ENCODE results near the gene C22orf42.
"Not testable (repeated sequence)": the region's sequence is repeated elsewhere in the genome, so short reads cannot be mapped to it uniquely, and the experiment has no call there.

Gene C22orf42

GRCh38 chr22:32191021-32191420 is 31.9 kb upstream of the C22orf42 start:
- DNase-seq (ENCODE audit: low read depth in 2 of 2, low spot score in 1 of 2) = not testable (repeated sequence)

- no peak for DNase-seq (ENCODE audit: low read depth in 2 of 2, low spot score in 1 of 2)
Measured at GRCh38 chr22:32185821-32186220, 26.7 kb upstream of the C22orf42 start.

GRCh38 chr22:32183625-32184024 is 24.5 kb upstream of the C22orf42 start:
- DNase-seq (ENCODE audit: low read depth in 2 of 2, low spot score in 1 of 2) = no peak

DNA sequence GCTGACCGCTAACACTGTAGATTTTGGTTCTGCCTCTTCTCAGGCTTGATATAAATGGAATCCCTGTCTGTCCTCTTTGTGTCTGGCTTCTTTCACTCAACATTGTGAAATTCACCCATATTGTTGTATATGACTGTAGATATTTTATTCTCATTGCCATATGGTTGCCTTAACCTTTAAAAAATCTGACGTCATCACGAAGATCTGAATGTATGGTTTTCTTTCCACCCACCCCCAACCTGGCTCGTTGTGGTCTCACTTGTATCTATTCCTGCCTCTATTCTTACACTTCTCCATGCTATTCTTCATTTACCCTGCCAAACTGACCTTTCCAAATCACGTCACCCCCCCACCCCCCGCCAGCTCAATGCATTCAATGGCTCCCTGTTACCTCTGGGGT is 21.9 kb upstream of the C22orf42 start:
- DNase-seq (ENCODE audit: low read depth in 2 of 2, low spot score in 1 of 2) = no peak

DNA sequence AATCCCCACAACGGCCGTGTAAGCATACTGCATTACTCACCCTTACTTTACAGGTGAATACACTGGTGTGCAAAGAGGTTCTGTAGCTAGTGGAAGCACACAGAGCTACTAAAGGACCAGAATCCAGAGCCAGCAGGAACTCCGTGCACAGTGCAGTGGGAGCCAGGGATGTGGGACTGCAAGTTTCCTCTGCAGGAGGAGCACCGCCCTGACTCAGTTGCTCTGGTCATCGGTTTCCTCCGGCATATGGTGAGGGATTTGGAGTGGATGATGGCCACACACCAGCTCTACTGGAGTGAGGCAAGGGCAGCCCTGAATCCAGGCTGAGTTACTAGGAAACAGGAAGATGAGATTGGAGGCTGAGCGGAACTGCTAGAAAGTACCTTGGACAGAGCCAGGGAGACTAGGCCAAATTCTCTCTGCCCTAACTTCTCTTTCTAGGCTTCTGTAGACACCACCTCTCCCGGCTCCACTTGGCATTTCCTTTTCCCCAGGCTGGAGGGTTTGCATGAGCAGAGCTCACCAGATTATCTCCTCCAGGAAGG is 18.2 kb upstream of the C22orf42 start:
- DNase-seq (ENCODE audit: low read depth in 2 of 2, low spot score in 1 of 2) = no peak

GRCh38 chr22:32175683-32176644 is 16.9 kb upstream of the C22orf42 start:
- no peak for DNase-seq (ENCODE audit: low read depth in 2 of 2, low spot score in 1 of 2)

GRCh38 chr22:32175115-32175514 is 16.0 kb upstream of the C22orf42 start:
- no peak for DNase-seq (ENCODE audit: low read depth in 2 of 2, low spot score in 1 of 2)

DNA sequence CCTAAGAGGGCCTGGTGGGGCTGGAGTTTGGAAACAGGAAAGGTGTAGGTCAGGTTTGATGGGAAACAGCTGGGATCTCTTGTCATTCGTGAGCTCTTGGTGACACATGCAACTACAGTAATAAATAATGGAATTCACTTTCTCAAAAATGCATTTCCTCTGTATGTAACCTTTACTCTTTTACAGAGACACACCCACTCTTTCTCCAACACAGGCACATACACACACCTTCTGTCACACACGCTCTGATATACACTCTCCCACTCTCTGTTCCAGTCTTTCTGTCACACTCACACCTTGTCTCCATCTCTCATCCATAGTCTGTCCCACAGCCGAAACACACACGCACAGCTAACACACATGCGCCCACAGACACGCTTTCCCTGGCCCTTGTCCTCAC is 6.6 kb upstream of the C22orf42 start:
- no peak for DNase-seq (ENCODE audit: low read depth in 2 of 2, low spot score in 1 of 2)

GRCh38 chr22:32164075-32164860 is 5.2 kb upstream of the C22orf42 start:
- no peak for DNase-seq (ENCODE audit: low read depth in 2 of 2, low spot score in 1 of 2)

DNA sequence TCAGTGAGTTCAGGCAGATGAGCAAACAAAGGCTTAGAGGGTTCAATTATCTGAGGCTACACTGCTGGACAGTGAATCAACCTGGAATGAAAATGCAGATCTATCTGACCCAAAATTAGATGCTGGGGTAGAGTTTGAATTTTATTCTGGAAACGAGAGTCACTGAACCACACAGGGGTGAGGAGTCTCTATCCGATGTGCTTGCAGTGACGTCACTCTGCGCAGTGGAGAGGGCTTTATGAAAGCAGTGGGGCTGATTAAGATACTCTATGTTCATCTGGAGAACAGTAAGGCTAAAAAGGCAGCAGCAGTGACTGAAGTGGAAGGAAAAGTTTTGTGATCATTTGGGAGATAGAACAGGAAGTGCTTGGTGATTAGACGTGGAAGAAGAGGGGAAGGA is 1.3 kb upstream of the C22orf42 start:
- not testable (repeated sequence) for DNase-seq (ENCODE audit: low read depth in 2 of 2, low spot score in 1 of 2)

DNA sequence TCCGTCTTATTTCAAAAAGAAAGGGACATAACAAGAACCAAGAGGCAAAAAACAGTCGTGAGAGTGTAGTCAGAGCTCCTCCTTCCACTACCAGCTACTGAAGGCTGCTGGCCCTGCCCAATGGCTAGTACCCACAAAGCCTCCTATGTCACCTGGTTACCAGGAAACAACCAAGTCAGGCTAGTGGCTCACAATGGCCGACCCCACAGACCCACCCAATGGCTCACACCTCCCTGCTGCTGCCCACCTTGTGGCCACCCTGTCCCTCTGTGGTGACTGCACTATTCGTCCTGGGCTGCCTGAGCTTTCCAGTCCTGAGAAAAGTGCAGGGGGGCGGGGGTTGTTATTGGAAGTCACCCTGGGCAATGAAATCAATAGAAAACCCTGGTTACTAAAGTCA is 1.5 kb downstream of the C22orf42 start:
- DNase-seq (ENCODE audit: low read depth in 2 of 2, low spot score in 1 of 2) = not testable (repeated sequence)

GRCh38 chr22:32154727-32155126 is 4.4 kb downstream of the C22orf42 start:
- not testable (repeated sequence) for DNase-seq (ENCODE audit: low read depth in 2 of 2, low spot score in 1 of 2)

DNA sequence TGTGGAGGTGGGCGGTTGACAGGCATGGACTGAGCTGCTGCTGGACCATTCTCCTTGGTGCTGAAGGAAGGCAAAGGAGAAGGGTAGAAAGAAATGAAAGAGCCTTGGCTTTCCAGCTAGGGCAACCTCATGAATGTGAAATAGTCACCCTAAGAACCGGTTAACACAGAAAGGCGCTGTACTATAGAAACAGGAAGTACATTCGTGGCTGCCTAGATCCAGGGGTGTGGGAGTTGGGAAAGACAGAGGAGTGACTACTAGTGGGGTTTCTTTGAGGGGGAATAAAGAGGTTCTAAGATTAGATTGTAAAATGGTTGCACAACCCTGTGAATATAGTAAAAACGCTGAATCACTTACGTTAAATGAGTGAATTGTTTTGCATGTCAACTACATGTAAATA is 7.5 kb downstream of the C22orf42 start:
- not testable (repeated sequence) for DNase-seq (ENCODE audit: low read depth in 2 of 2, low spot score in 1 of 2)

DNA sequence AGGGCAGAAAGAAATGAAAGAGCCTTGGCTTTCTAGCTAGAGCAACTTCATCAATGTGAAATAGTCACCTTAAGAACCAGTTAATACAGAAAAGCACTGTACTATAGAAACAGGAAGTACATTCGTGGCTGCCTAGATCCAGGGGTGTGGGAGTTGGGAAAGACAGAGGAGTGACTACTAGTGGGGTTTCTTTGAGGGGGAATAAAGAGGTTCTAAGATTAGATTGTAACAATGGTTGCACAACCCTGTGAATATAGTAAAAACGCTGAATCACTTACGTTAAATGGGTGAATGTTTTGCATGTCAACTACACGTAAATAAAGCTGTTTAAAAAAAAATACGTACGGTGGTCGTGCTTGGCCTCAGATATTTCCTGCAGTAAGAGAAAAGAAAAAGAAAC is 8.5 kb downstream of the C22orf42 start:
- not testable (repeated sequence) for DNase-seq (ENCODE audit: low read depth in 2 of 2, low spot score in 1 of 2)

GRCh38 chr22:32148372-32148771 is 10.7 kb downstream of the C22orf42 start:
- DNase-seq (ENCODE audit: low read depth in 2 of 2, low spot score in 1 of 2) = not testable (repeated sequence)

- not testable (repeated sequence) for DNase-seq (ENCODE audit: low read depth in 2 of 2, low spot score in 1 of 2)
Measured at GRCh38 chr22:32147128-32147527, 12.0 kb downstream of the C22orf42 start.

GRCh38 chr22:32144496-32145274 is 14.4 kb downstream of the C22orf42 start:
- no peak for DNase-seq (ENCODE audit: low read depth in 2 of 2, low spot score in 1 of 2)

DNA sequence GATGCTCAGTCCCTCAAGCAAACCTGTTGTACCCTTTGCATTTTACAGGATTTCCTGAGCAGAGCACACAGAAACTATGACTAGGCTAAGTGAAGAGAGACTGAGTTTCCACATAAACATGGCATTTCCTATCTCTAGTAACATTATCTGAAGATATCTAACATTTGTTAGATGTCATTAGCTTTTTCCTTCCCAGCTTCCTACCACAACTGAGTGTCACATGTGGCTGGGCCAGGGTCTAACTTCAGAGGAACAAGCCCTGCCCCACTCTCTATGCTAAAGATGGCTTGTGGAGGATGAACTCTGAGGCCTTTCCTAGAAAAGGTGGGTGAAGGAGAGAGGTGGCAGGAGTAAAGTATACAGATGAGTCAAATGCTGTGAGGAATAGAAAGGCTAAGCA is 16.5 kb downstream of the C22orf42 start:
- DNase-seq (ENCODE audit: low read depth in 2 of 2, low spot score in 1 of 2) = no peak

GRCh38 chr22:32140688-32141087 is 18.4 kb downstream of the C22orf42 start:
- DNase-seq (ENCODE audit: low read depth in 2 of 2, low spot score in 1 of 2) = not testable (repeated sequence)

DNA sequence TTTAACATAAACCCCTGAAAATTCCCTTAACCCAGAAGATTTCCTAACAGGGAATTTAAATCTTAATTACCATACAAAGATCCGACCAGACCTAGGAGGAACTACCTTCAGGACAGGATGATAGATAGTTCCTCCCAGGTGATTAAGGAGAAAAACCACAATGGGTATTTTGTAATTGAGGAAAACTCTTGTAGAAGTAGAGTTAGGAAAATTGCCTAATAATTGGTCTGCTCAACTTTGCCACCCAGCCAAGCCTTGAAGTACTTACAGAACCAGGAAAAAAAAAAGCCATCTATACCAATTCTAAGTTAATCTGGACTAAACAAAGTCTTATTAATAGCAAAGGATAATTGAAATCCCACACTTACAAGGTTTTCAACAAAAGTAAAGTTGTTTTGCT is 20.5 kb downstream of the C22orf42 start:
- not testable (repeated sequence) for DNase-seq (ENCODE audit: low read depth in 2 of 2, low spot score in 1 of 2)
